ENCODE results near the gene LPAR2.

- TF ChIP-seq EZH2 (IDR thresholded peaks at IDR 0.05; ENCODE audit: low read length) (no peak), CTCF (optimal IDR thresholded peaks at IDR 0.05 in 1 of 3, IDR thresholded peaks at IDR 0.05 in 1 of 3, conservative IDR thresholded peaks at IDR 0.05 in 1 of 3; ENCODE audit: extremely low read depth in 1 of 3, insufficient read depth in 2 of 3, low read length in 3 of 3) (no peak)
Measured at GRCh38 chr19:19653597-19654147, 25.7 kb upstream of the LPAR2 start.

Data from keratinocyte (primary cell).